HG03280 (cell line): ENCODE data around the gene EMC7.
"Not testable (repeated sequence)": the region's sequence is repeated elsewhere in the genome, so short reads cannot be mapped to it uniquely, and the experiment has no call there.

Source experiments
- ATAC-seq: cut with Tn5 transposase; IDR thresholded peaks from one replicate; pipeline ENCODE4 v1.9.1; 2021; ENCODE audit warnings: mild to moderate bottlenecking, moderate library complexity; ENCODE audit not compliant: unreplicated experiment

EMC7 gene

DNA sequence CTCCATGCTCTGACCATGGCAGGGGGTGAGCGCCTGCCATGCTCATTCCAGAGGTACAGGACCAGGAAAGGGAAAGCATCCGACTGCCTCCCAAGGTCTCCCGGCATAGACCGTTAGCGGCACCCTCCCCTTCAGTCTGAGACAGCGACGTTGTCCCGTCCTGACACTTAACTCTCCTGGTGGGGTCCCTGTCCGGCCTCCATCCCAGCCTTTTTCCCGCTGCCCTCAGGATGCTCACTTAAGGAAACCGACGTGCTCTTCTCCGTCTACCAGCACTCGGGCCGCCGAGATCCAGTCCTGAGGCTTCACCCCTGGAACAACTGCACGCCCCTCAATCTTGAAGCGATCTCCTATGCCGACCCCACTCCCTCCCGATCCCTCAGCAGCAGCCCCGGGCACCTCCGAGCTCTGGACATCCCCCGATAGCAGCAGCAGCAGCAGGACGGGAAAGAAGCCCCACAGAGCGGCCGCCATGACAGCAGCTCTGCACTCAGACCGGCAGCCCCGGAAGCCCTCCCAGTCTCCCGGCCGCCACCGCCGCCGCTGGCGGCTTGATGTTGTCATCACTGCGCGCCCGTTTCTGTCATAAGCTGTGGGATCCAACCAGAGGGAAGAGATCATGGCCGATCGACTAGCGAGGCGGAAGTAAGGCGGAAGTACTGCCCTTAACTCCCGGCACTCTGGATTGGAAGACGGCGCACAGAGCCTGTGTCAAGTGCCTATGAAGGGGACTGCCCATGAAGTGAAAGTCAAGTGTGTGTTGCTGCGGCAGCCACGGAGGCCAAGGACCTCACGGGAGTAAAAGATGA lies at the start of gene EMC7, which contains the start of gene PGBD4:
EMC7 (minus strand) TSS at position 497 of the 809 bp plus-strand sequence; CDS start at position 474, 23 bp downstream.
PGBD4 (plus strand) TSS at position 718 of the 809 bp plus-strand sequence. CDS start 449 bp downstream, outside the sequence.
- peak; percentile 99 for ATAC-seq

DNA sequence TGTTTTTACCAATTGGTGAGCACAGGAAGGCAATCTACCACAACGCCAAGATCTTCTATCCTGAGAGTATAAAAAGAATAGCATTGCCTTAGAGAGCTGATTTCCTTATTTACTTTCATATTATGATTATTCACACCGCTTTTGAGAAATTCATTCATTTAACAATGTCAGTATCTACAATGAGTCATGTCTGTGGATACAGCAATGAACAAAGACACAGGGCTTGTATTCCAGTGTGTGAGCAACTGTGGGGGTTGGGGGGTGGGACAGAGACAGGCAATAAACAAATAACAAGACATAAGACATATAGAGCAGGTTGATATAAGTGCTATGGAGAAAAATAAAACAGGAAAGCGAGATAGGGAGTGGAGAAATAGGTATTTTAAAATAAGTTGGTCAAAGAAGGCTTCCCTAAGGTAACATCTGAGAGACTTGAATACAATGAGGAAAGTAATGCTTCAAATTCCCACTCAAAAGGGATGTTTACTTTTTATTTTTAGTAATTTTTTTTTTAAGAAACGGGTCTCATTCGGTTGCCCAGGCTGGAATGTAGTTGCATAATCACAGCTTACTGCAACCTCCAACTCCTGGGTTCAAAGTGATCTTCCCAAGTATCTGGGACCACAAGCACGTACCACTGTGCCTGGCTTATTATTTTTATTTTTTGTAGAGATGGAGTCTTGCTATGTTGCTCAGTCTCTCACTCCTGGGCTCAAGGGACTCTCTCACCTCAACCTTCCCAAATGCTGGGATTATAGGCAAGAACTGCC lies 45.9 kb upstream of the EMC7 start:
- no peak for ATAC-seq

- no peak for ATAC-seq
Observed at GRCh38 chr15:34133511-34133910, 31.8 kb upstream of the EMC7 start.

DNA sequence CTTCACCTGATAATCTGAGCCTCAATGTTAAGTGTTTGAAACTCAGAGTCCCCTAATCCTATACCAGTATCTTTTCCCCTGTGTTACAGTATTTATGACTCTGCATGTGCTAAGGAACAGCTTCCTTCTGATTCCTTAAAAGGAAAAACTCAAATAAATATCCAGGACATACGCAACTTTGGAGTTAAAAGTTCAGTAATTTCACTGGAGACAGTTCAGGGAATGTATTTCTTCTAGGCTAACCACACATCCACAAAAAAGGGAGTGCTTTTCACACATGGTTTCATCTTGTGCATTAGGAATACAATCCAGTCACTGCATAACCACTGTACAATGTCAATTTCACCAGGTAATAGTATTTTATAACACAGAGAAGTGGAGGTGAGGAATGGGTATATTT lies 31.2 kb upstream of the EMC7 start:
- no peak for ATAC-seq

- ATAC-seq, result no peak
Observed at GRCh38 chr15:34128898-34129297, 27.2 kb upstream of the EMC7 start.

DNA sequence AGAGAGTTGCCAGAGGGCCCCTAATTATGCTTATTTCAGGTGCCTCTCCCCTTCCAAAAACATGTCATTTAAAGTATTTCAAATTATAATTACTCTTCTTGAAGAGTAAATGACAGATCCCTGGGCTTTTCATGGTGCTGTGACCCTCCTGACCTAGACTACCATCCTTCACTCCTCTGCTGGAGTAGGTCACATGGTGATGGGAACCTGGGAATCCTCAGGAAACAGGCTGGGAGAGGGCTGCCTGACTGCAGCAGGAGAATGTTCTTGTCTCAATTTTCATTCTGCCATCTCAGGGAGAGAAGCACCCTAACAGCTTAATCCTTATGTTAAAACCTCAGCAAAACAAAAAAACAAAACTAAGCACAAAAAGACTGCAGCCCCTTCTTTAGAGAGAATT lies 24.9 kb upstream of the EMC7 start:
- no peak for ATAC-seq

GRCh38 chr15:34125945-34126344 lies 24.3 kb upstream of the EMC7 start:
- no peak for ATAC-seq

GRCh38 chr15:34124651-34125050 lies 23.0 kb upstream of the EMC7 start:
- ATAC-seq, result no peak

GRCh38 chr15:34122771-34123183 lies 21.1 kb upstream of the EMC7 start:
- peak; percentile 60 for ATAC-seq

DNA sequence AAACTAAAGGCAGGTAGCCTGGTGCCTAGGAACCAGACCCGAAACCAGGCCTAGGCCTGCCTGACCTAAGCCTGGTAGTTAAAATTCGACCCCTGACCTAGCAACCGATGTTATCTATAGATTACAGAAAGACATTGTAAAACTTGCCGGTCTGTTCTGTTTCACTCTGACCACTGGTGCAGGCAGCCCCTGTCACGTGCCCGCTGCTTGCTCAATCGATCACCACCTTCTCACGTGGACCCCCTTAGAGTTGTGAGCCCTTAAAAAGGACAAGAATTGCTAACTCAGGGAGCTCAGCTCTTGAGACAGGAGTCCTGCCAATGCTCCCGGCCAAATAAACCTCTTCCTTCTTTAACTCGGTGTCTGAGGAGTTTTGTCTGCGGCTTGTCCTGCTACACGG lies 20.1 kb upstream of the EMC7 start:
- not testable (repeated sequence) for ATAC-seq

DNA sequence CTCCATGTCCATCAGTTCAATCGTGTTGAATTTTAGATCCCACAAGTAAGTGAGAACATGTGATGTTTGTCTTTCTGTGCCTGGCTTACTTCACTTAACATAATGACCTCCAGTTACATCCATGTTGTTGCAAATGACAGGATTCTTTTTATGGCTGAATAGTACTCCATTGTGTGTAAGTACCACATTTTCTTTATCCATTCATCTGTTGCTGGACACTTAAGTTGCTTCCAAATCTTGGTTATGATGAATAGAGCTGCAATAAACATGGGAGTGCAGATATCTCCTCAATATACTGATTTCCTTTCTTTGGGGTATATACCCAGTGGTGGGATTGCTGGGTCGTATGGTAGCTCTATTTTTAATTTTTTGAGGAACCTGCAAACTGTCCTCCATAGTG lies 18.8 kb upstream of the EMC7 start:
- ATAC-seq, result not testable (repeated sequence)

DNA sequence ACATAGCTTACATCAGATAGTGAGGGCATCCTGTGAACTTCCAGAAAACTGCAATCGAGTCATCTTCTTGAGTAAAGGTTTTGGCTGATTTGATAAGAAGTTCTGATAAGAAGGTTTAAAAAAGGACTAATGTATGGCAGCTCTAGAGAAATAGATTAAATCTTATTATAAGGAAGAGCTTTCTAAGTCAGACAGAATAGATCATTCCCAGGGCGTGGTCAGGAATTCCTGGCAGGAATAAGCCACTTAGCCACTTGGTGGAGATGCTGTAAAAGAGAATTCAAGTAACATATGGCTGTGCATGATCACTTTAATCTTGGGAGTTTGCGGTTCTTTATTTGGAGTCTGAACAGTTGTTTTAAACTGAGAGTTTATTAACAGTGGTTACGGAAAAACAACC lies 17.6 kb upstream of the EMC7 start:
- ATAC-seq, result no peak

GRCh38 chr15:34116620-34117019 lies 15.0 kb upstream of the EMC7 start:
- ATAC-seq, result no peak

- no peak for ATAC-seq
Observed at GRCh38 chr15:34114739-34115138, 13.1 kb upstream of the EMC7 start.

GRCh38 chr15:34114215-34114614 lies 12.6 kb upstream of the EMC7 start:
- ATAC-seq, result no peak

DNA sequence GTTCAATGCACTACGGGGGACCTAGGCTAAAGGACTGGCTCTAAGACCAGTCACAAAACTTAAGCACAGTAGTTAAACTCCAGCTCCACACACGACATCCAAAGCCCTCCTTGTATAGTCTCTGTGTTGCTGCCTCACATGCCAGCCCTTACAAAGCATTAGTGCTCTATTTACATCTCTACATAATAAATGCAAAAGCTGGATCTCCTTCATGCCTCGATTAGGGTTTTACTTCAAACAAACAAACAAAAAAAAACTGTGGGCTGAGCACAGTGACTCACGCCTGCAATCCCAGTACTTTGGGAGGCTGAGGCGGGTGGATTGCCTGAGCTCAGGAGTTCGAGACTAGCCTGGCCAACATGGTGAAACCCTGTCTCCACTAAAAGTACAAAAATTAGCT lies 9.8 kb upstream of the EMC7 start:
- no peak for ATAC-seq

GRCh38 chr15:34109797-34110663 lies 8.4 kb upstream of the EMC7 start:
- ATAC-seq, result no peak

GRCh38 chr15:34107315-34107714 lies 5.7 kb upstream of the EMC7 start:
- no peak for ATAC-seq

- ATAC-seq, result no peak
Observed at GRCh38 chr15:34106423-34106822, 4.8 kb upstream of the EMC7 start.

GRCh38 chr15:34102175-34102925 lies 688 bp upstream of the EMC7 start:
- ATAC-seq, result peak; percentile 13
